Hematopoietic multipotent progenitor cell (in vitro differentiated cells): ENCODE results near the gene LRRC74A. TPM values are rescaled to one million over a fixed set of nuclear protein-coding genes. Genes with fewer than 3 reads are reported as not detected.

ENCODE experiments used
- DNase-seq, 3 donors: peaks; one replicate each; pipeline ENCODE4 v3.0.0-alpha.2; 2011 to 2015; ENCODE audit warnings: low read depth in 2 of 3, low spot score in 2 of 3
- total RNA-seq: library from RNA; depleted of rRNA; stranded (reverse); fragments of >200 nt; gene quantifications from one replicate; pipeline ENCODE4 v1.2.3, GENCODE V29; 2012

LRRC74A gene
- total RNA-seq, 1 donor: not detected

DNA sequence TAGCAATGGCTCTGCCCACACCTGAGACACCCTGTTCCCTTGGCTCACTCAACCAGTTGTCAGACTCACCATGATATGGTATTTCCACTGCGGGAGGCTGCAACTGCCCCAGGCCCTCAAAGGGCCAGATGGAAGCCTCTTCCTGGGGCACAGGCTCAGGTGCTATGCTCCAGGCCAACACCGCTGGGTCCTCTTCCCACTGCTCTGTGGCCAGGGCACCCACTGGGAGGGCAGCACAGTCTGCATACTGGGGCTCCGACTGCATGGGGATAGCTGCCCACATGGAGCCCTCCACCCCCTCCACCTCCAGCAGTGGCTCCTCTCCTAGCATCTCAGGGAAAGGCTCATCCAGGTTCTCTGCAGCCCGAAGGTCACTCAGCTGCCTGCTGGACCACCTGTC lies 17.2 kb upstream of the LRRC74A start:
- no peak for DNase-seq

DNA sequence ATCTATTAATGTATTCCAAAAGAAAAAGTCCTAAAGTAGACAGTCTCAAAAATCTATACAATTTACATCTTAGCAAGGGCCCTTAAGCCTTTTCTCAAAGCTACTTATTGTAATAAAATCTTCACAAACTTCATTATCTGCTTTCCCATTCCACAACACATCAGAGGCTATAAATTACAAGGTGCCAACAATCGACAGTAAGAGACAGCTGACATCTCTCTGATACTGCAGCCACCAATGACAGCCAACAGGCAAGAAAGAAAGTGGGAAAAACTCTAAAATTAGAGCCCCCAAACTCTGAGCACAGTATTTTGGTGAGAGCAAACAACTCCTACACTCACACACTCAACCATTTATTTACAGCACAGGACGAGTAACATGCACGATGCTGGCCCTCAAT lies 15.7 kb upstream of the LRRC74A start:
- no peak for DNase-seq

DNA sequence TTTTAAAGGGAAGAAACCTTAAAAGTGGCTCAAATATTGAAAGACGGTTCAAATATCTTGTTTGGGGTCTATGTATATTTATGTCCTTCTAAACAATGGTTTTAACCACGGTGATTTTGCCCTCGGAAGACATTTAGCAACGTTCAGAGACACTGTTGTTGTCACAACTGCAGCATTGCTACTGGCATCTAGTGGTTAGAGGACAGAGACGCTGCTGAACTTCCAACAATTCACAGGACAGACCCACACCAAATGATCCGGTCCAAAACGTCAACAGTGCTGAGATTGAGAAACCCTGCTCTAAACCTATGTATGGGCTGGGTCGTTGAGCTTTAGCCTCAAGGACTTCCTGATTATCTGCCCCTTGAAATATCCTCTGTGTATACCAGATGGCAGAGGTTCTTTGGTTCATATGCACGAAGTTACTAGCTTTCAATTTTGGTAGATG lies 15.2 kb upstream of the LRRC74A start:
- DNase-seq: peak in 2 of 3 donors; percentile 11 to 22

- DNase-seq: no peak
Observed at GRCh38 chr14:76811561-76811960, 14.6 kb upstream of the LRRC74A start.

- peak in 2 of 3 donors; percentile 3 to 12 for DNase-seq
Observed at GRCh38 chr14:76812093-76812421, 14.2 kb upstream of the LRRC74A start.

- DNase-seq: peak; percentile 94 to 97 (median 96)
Observed at GRCh38 chr14:76812422-76813383, 13.5 kb upstream of the LRRC74A start, which contains the start of gene ANGEL1. TSS of gene ANGEL1 (minus strand) at chr14:76812882. CDS start at chr14:76812827, 55 bp downstream.

GRCh38 chr14:76814726-76815645 lies 11.2 kb upstream of the LRRC74A start:
- no peak for DNase-seq

DNA sequence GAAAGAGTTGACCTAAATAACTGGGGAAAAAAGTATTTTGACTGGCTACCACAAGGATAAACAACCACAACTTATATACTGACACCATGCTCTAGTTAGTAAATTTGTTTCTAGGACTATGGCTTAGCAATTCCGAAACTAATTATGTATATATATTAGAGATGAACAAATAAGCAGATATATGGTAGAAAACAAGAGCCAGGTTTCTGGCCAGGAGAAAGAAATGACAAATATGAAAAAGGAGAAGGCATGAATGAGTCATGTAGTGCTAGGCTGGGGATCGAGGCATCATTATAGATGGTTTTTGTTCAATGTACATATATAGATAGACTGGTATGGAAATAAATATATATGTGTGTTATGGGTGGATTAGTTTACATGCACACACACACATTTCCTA lies 5.5 kb upstream of the LRRC74A start:
- DNase-seq: no peak

- DNase-seq: no peak
Observed at GRCh38 chr14:76827696-76828296, 1.6 kb downstream of the LRRC74A start.

DNA sequence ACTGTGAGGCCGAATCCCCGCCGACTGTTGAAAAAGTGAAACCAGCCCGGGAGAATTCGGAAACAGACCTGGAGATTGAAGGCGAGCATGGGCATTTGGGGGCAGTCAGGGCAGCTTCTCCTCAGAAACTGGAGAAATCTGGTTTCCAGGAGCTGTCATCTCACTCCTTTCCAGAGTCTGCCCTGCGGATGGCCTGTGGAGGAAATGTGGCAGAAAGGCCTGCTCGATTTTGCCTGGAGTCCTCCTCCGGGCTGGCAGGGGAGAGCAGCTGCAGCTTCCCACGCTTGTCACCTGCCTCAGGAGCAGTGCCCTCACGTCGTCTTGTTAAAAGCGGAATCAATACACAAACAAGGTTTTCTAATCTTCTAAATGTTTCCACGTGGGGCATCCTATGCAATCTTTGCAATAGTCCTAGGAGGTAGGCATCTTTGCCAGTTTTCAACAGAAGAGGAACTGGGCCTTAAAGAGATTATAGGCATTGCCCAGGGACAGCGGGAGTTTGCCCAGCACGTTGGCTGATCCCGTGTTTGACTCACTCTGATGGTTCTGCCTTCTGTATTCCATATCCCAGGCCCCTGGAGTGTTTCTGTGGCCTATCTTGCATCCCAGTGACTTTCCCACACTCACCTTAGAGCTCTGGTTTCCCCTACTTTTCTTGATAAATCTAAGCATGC lies 2.3 kb downstream of the LRRC74A start:
- no peak for DNase-seq

- no peak for DNase-seq
Observed at GRCh38 chr14:76829013-76829365, 2.8 kb downstream of the LRRC74A start.

DNA sequence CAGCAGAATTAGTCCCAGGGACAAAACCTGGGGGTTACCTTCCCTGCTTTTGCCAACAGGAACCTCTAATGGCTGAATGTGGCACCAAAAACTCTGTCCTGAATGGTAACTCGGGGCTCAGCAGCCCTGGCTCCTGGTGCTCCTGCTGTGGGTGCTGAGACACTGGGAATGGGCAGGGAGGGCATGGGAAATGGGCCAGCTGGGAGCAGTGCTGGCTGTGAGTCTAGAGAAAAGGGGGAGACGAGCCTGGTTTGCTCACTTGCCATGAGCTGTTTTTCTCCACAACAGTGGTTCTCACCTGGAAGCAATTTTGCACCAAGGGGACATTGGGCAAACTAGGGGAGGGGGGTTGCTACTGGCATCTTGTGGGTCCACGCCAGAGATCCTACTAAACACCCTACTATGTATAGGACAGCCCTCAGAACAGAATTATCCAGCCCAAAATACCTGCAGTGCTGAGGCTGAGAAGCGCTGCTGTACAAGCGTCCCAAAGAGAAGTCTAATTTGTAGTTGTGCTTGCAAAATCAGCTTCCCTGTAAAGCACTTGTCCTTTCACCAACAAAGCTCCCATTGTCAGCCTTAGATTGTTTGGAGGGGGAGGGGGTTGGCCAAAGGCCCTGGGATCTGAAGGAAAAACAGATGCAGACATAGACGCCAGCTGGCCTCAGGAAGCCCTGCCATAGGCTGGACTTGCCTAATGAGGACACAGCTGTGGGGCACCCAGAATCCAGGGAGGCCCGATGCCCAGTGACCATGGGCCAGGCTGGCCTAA lies 3.6 kb downstream of the LRRC74A start:
- no peak for DNase-seq

GRCh38 chr14:76830556-76830955 lies 4.3 kb downstream of the LRRC74A start:
- DNase-seq: no peak

DNA sequence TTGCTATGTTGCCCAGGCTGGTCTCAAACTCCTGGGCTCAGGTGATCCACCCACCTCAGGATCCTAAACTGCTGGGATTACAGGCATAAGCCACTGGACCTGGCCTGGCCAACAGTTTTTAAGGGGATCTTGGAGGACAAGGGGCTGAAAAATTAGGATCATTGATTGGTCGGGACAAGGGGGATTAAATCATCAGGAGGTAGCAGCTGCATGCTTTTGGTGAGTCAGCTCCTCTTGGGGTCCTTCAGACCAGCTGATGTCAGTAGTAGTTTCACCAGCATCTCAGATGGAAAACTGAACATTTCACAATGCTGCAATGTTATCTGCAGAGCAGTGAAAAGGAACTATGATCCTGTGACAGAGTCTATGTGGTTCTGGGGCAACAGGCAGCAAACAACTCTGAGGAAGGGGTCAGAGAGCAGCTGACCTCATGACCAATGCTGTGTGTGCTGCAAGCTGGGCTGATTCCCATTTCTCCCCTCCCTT lies 6.3 kb downstream of the LRRC74A start:
- no peak for DNase-seq

DNA sequence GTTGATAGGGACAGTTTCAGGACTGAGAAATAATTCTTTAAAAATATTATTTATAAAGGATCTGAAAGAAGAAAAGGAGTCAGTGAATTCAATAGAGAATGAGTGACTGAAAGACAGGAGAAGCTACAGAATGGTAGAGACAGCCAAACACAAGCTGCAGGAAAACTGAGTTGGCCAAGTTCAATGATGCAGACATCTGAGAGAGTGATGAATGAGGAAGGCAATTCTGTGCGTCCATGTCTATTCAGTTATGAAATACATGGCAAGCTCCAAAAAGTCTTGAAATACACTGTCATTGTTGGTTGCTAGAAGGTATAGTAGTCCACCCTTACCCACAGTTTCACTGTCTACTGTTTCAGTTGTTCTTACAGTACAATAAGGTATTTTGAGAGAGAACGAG lies 6.8 kb downstream of the LRRC74A start:
- no peak for DNase-seq

DNA sequence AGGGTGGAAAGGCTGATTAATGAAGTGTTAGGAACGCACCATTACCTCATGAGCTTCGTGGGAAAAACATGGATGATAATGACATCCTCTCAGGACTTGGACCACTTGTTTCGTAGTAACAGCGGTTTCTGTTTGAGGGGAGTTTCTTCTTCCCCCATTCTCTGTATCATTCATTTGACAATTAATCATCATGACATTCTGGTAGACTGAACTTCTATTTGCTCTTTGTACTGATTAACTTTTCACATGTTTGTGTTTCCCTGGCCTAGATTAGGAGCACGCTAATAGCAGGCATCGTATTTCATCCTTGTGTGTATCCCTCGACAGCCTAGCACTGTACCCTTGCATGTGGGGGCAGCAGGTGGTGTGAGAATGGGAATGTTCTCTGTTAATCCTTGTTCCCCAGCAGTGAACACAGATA lies 8.0 kb downstream of the LRRC74A start:
- no peak for DNase-seq

DNA sequence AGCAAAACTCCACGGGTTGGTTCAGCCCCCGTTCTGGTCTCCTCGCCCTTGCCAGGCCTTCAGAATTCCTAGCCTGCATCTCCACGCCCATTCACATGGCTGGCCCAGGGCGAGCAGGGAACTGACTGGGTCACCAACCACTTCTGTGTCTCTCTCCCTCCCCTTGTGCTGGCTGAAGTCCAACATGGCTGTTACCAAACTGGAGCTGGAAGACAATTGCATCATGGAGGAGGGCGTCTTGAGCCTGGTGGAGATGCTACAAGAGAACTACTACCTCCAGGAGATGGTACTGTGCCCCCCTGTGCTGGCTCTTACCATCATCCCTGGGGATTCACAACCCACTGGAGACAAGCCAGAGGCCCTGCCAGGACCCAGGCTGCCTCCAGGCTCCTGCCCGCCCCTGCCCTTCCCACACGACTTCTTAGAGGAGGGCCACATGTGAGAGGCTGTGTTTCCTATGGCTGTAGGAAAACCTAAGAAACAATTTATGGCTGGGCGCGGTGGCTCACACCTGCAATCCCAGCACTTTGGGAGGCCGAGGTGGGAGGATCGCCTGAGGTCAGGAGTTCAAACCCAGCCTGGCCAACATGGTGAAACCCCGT lies 9.9 kb downstream of the LRRC74A start:
- DNase-seq: no peak

- DNase-seq: no peak
Observed at GRCh38 chr14:76837524-76837923, 11.3 kb downstream of the LRRC74A start.

- DNase-seq: no peak
Observed at GRCh38 chr14:76842414-76842813, 16.2 kb downstream of the LRRC74A start.
